ENCODE data around the gene HBG1.

Gene HBG1

DNA sequence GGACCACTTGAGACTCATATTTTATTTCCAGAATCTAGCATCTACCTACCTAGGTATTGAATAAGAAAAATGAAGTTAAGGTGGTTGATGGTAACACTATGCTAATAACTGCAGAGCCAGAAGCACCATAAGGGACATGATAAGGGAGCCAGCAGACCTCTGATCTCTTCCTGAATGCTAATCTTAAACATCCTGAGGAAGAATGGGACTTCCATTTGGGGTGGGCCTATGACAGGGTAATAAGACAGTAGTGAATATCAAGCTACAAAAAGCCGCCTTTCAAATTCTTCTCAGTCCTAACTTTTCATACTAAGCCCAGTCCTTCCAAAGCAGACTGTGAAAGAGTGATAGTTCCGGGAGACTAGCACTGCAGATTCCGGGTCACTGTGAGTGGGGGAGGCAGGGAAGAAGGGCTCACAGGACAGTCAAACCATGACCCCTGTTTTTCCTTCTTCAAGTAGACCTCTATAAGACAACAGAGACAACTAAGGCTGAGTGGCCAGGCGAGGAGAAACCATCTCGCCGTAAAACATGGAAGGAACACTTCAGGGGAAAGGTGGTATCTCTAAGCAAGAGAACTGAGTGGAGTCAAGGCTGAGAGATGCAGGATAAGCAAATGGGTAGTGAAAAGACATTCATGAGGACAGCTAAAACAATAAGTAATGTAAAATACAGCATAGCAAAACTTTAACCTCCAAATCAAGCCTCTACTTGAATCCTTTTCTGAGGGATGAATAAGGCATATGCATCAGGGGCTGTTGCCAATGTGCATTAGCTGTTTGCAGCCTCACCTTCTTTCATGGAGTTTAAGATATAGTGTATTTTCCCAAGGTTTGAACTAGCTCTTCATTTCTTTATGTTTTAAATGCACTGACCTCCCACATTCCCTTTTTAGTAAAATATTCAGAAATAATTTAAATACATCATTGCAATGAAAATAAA lies 24.8 kb downstream of the HBG1 start:
- no peak for DNase-seq

DNA sequence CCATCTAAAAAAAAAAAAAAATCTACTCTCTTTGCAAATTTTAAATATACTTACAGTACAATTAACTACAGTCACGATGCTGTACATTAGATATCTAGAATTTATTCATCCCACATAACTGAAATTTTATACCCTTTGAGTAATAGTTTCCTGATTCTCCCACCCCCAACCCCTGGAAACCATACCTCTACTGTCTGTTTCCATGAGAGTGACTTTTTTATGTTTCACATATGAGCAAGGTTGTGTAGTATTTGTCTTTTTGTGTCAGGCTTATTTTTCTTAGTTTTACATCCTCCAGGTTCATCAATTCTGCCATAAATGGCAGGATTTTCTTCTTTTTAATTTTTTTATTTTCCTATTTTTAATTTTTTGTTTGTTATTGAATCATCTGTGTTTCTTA lies 26.0 kb downstream of the HBG1 start:
- no peak for DNase-seq

DNA sequence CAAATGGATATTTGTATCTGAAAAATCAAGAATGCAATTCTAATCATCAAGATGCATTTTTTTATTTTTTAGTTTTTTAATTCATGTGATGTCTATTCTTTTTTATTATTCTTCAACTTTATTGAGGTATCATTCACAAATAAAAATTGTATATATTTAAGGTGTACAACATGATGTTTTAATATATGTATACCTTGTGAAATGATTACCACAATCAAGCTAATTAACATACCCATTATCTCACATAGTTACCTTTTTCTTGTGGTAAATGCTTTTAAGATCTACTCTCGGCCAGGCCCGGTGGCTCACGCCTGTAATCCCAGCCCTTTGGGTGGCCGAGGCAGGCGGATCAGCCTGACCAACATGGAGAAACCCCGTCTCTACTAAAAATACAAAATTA lies 26.5 kb downstream of the HBG1 start:
- no peak for DNase-seq

DNA sequence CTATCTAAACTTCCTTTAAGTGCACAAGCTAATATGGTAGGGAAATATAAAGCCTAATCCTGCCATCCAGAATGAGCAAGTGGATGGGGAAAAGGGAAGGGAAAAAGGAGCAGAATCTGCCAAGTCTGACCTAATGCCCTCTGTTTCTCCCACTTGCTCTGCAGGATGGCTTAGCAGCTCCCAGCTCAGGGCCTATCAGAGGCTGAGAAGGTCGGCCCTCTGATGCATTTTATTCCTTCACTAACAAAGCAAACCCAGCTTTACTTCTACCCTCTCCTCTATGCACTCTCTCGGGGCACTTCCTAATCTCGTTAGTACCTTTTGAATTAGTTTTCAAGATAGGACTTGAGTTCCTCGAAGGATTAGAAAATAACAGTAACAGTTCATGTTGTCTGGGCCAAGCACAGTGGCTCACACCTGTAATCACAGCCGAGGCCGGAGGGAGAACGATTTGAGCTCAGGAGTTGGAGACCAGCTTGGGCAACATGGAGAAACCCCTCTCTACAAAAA lies 39.2 kb downstream of the HBG1 start:
- no peak for DNase-seq

DNA sequence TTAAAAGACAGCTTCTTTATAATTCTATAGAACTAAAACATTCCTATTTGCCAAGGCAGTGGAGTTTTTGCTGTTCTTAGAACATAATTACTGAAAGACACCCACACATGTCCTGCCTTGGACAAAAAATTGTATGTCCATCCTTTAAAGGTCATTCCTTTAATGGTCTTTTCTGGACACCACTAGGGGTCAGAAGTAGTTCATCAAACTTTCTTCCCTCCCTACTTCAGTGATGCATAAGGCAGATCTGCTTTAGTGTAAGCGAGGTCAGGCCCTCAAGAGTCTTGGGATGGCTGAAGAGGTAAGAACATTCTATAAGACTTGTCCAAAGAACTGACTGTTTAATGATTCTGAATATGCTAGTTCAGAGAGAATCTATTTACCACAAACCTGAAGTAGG lies 44.9 kb downstream of the HBG1 start:
- peak in 1 of 5 experiments; percentile 1 for DNase-seq

DNA sequence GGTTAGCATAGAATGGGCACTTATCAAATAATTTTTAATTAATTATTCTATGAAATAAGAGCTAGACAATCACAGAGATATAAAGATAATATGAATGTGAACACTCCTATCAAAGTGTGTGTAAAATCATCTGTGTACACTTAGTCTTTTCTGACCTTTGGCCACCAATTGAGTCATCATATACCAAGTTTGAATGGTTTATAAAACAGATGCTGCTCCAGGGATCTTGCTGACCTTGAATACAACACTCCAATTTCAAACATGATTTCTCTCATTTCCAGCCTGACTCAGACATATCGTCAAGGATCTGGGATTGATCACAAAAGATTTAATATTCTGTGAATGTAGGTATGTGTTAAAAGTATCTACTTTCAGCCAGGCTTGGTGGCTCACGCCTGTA lies 46.3 kb downstream of the HBG1 start:
- no peak for DNase-seq

DNA sequence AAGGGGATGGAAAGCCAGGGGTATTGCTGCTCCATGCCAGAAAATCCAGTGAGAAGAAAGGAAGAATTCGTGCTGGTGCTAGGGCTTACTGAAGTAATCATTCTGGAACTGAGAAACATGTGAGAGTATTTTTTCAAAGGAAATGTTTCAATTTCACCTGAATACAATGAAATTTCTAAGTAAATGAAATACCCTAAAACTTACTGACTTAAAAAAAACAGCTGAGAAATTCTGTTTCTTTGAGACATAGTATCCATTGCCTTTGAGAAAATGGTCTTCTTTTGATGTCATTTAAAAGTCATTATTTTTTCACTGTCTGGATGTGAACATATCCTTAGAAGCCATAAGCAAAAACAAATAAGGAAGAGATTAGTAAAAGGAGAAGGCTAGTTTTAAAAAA lies 49.1 kb downstream of the HBG1 start, which contains the start of gene OR51V1:
TSS of gene OR51V1 (minus strand) at position 101 of the 400 bp plus-strand sequence. CDS start at position 101, 0 bp downstream.
- no peak for DNase-seq

DNA sequence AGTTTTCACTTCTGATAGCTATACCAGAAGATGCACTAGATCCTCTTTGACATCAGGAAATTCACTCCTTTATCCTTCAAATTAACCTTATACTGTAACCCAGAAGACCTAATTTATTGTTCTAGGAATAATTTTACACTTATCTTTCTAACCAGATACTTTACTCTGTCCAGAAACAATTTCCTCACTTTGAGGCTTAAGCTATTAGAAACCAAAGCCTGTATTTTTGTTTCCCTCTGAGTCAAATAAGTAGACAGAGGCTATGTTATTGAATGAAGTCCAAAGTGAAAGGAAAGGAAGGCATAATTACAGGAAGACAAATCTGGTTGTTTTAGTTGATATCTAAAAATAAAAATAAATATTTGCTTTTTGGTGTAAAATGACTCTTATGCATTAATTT lies 51.4 kb downstream of the HBG1 start:
- no peak for DNase-seq

All from T-helper 2 cell (primary cell).